ENCODE results near the gene SLC16A13.

SLC16A13 gene

DNA sequence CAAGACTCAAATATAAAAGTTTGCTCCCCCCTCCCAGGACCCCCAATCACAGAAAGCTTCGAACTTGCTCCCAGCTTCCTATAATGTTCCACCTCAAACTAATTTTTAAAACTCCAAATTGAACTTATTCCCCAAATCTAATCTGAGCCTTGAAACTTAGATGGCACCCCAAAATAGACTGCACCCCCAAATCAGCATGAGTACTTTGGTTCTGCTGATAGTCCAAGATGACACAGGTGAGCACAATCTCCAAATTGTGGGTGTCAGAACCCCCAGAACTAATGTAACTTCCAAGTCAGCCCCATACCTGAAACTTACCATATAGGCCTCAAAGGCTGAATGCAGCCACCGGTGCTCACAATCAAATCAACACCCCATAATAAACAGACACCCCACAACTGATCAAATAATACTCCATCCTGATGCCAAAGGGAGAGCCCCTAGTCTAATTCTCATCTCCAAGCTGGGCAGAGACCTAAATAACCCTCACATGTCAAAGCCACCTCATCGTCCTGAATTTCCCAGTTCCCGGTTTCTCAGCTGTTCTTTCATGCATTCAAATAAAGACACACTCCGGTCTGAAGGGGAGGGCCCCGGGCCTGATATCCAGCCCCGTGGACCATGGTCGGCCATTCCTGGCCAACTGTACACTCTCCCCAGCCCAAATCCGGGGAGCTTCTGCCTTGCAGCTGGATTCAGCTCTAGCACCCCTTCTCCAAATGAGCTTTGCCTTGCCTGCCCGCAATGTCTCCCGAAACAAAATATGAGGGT lies 14.7 kb upstream of the SLC16A13 start:
- no peak for TF ChIP-seq CTCF (IDR thresholded peaks at IDR 0.05; ENCODE audit: borderline replicate concordance, control extremely low read depth, extremely low read depth, insufficient read depth, missing control alignments)
- in situ Hi-C loops (cut with MboI; ENCODE audit: low sequenced_read_pairs, unreplicated experiment): loop anchor here (25.0 kb wide), 1 partner anchor 359 kb away; the partner anchor contains the start of genes C17orf100 and MED31
- DNase-seq (ENCODE audit: low spot score): no peak

- peak; percentile 90 for DNase-seq (ENCODE audit: low spot score)
- in situ Hi-C loops (cut with MboI; ENCODE audit: low sequenced_read_pairs, unreplicated experiment): loop anchor here (25.0 kb wide), 1 partner anchor 360 kb away; the partner anchor contains the start of genes C17orf100 and MED31
- peak; percentile 96 for TF ChIP-seq CTCF (IDR thresholded peaks at IDR 0.05; ENCODE audit: borderline replicate concordance, control extremely low read depth, extremely low read depth, insufficient read depth, missing control alignments)
Observed at GRCh38 chr17:7021993-7022778, 13.6 kb upstream of the SLC16A13 start.

DNA sequence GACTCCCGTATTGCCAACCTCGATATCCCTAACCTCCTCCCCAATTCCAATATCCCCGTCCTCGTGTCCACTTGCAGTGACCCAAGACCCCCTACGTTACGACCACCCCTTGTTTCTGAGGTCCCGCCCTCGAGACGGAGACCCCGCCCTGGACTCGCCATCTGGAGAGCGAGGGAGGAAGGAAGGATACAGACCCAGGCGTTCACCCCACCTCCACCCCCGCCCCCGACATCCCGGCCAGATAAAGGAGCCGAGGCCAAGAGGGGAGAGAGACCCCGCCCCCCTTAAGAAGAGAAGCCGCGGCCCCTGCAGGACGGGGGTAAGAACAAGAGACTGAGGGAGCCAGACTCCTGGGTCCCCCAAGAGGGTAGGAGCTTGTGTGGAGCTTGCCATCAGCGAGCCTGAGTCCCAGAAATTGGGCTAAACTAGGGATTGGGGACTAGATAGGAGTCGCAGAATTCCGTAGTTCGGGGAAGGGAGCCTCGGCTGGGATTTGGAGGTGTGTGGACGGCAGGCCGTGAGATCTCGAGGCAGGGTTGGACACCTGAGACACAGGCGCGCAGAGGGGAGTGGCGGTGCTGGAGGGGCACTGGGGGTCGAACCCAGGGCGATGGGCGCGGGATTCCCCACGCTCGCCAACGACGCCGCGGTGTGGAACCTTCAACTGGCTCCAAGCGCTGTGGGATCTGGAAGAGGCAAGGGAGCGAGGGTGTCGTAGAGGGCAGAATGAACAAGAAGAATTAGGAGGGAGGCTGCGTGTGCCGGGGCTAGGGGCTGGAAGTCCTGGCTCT lies 12.8 kb upstream of the SLC16A13 start, which contains the start of gene BCL6B:
TSS of gene BCL6B (plus strand) at position 270 of the 791 bp plus-strand sequence. CDS start 622 bp downstream, outside the sequence.
- TF ChIP-seq CTCF (IDR thresholded peaks at IDR 0.05; ENCODE audit: borderline replicate concordance, control extremely low read depth, extremely low read depth, insufficient read depth, missing control alignments): no peak
- no peak for DNase-seq (ENCODE audit: low spot score)
- in situ Hi-C loops (cut with MboI; ENCODE audit: low sequenced_read_pairs, unreplicated experiment): loop anchor here (25.0 kb wide), 1 partner anchor 361 kb away; the partner anchor contains the start of genes C17orf100 and MED31

- peak; percentile 98 for DNase-seq (ENCODE audit: low spot score)
Observed at GRCh38 chr17:7023576-7024401, 12.0 kb upstream of the SLC16A13 start.

DNA sequence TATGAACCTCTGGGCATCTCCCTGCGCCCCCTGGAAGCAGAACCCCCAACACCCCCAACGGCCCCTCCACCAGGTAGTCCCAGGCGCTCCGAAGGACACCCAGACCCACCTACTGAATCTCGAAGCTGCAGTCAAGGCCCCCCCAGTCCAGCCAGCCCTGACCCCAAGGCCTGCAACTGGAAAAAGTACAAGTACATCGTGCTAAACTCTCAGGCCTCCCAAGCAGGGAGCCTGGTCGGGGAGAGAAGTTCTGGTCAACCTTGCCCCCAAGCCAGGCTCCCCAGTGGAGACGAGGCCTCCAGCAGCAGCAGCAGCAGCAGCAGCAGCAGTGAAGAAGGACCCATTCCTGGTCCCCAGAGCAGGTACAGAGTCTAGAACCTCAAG lies 11.4 kb upstream of the SLC16A13 start:
- in situ Hi-C loops (cut with MboI; ENCODE audit: low sequenced_read_pairs, unreplicated experiment): loop anchor here (25.0 kb wide), 1 partner anchor 362 kb away; the partner anchor contains the start of genes C17orf100 and MED31
- DNase-seq (ENCODE audit: low spot score): no peak
- no peak for TF ChIP-seq CTCF (IDR thresholded peaks at IDR 0.05; ENCODE audit: borderline replicate concordance, control extremely low read depth, extremely low read depth, insufficient read depth, missing control alignments)

More at GRCh38 chr17:7023576-7024401, 12.0 kb upstream of the SLC16A13 start:
- TF ChIP-seq CTCF (IDR thresholded peaks at IDR 0.05; ENCODE audit: borderline replicate concordance, control extremely low read depth, extremely low read depth, insufficient read depth, missing control alignments): no peak
- in situ Hi-C loops (cut with MboI; ENCODE audit: low sequenced_read_pairs, unreplicated experiment): loop anchor here (25.0 kb wide), 1 partner anchor 361 kb away; the partner anchor contains the start of genes C17orf100 and MED31

Measured in GM13976 (cell line).